Jurkat, Clone E6-1 (cell line): Measurements from ENCODE around the gene HDC.

ENCODE experiments used
- DNase-seq: peaks from one replicate; pipeline ENCODE4 v3.0.0-alpha.2; 2011; ENCODE audit warnings: low read depth, low spot score
- H3K4me3 ChIP-seq: 2 replicates; pipeline ENCODE4 v1.5.1; 2011; ENCODE audit warnings: mild to moderate bottlenecking, low read length, control low read depth, moderate library complexity

The HDC gene

GRCh38 chr15:50231761-50232160 is 33.8 kb downstream of the HDC start:
- DNase-seq, result no peak
- H3K4me3 ChIP-seq, result no peak overlapping the region

GRCh38 chr15:50229336-50229735 is 36.2 kb downstream of the HDC start:
- no peak overlapping the region for H3K4me3 ChIP-seq
- no peak for DNase-seq

- no peak overlapping the region for H3K4me3 ChIP-seq
- DNase-seq, result no peak
Observed at GRCh38 chr15:50228866-50229265, 36.7 kb downstream of the HDC start.

GRCh38 chr15:50227076-50227475 is 38.5 kb downstream of the HDC start:
- DNase-seq, result no peak

GRCh38 chr15:50225938-50226337 is 39.6 kb downstream of the HDC start:
- no peak for DNase-seq
- H3K4me3 ChIP-seq, result no peak overlapping the region

More at GRCh38 chr15:50227076-50227475, 38.5 kb downstream of the HDC start:
- no peak overlapping the region for H3K4me3 ChIP-seq

GRCh38 chr15:50225057-50225456 is 40.5 kb downstream of the HDC start:
- no peak for DNase-seq
- H3K4me3 ChIP-seq, result no peak overlapping the region

GRCh38 chr15:50224606-50225005 is 40.9 kb downstream of the HDC start:
- DNase-seq, result no peak

GRCh38 chr15:50222181-50222580 is 43.3 kb downstream of the HDC start:
- H3K4me3 ChIP-seq, result no peak overlapping the region
- no peak for DNase-seq

More at GRCh38 chr15:50224606-50225005, 40.9 kb downstream of the HDC start:
- no peak overlapping the region for H3K4me3 ChIP-seq

- no peak for DNase-seq
- no peak overlapping the region for H3K4me3 ChIP-seq
Observed at GRCh38 chr15:50219820-50220219, 45.7 kb downstream of the HDC start.

- no peak overlapping the region for H3K4me3 ChIP-seq
- no peak for DNase-seq
Observed at GRCh38 chr15:50218691-50219090, 46.8 kb downstream of the HDC start.

- no peak for DNase-seq
- H3K4me3 ChIP-seq, result no peak overlapping the region
Observed at GRCh38 chr15:50218291-50218690, 47.2 kb downstream of the HDC start.

GRCh38 chr15:50210462-50211157 is 54.9 kb downstream of the HDC start:
- no peak overlapping the region for H3K4me3 ChIP-seq
- DNase-seq, result no peak

- DNase-seq, result no peak
- no peak overlapping the region for H3K4me3 ChIP-seq
Observed at GRCh38 chr15:50209809-50210208, 55.7 kb downstream of the HDC start.

GRCh38 chr15:50206020-50206419 is 59.5 kb downstream of the HDC start:
- DNase-seq, result no peak
- H3K4me3 ChIP-seq, result no peak overlapping the region

- DNase-seq, result no peak
- no peak overlapping the region for H3K4me3 ChIP-seq
Observed at GRCh38 chr15:50202003-50202402, 63.5 kb downstream of the HDC start.

- no peak for DNase-seq
- H3K4me3 ChIP-seq, result no peak overlapping the region
Observed at GRCh38 chr15:50192926-50193620, 72.5 kb downstream of the HDC start.

- no peak for DNase-seq
- H3K4me3 ChIP-seq, result no peak overlapping the region
Observed at GRCh38 chr15:50192164-50192563, 73.4 kb downstream of the HDC start.
